Measurements from ENCODE around the gene HAGH. TPM values are rescaled to one million over a fixed set of nuclear protein-coding genes. Genes with fewer than 3 reads are reported as not detected.
A peak's percentile ranks its signal among the peaks of the same experiment; 100 is the strongest.

HAGH gene
- total and polyA plus RNA-seq, 9 of the 15 experiments (the other 6 are each of a cell fraction or from before 2014, with no cell fraction given) = 0.46 to 35.1 (median 16.8) TPM

DNA sequence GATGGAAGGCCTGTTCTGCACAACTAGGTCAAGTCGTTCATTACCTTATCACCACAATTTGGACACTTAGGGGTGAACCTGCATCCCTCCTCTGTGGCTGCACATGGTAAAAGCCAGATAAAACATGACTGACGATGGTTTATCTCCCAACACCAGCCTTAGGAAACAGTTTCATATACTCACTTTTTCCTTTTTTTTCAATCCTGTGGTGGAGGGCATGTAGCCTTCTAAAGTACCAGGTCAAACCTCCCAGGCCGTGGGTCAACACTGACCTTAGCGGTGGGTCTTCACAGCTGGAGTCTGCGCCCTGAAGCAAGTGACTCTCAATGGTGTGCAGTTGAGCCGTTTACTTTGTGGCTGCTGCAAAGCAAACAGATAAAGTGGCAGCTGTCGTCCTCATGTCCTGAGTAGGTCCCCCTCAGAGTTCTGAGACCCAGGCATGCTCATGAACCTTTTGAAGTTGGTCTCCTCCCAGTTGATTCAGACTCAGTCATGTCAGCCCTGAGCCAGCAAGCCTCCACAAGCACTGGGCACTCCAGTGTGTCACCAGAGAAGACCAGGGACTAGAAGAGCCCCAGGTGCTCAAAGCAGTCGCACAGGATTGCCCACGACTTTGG is 6.3 kb upstream of the HAGH start (continued):
- TF ChIP-seq ZNF644 (tag; IDR thresholded peaks at IDR 0.05; ENCODE audit: low read depth) (0 out of 2 replicates have a peak, but pooled peaks have one; percentile 75), TRIM28 (IDR thresholded peaks at IDR 0.05) (no peak), TCF7 (IDR thresholded peaks at IDR 0.05; ENCODE audit: borderline replicate concordance) (peak; percentile 62; the same call in 1 of the 2 replicates), MED1 (CRISPR knock-in tag; IDR thresholded peaks at IDR 0.05; ENCODE audit: borderline replicate concordance) (no peak), NR2C1 (IDR thresholded peaks at IDR 0.05) (peak; percentile 80), NR2C1 (tag; IDR thresholded peaks at IDR 0.05) (peak; percentile 76), MXI1 (IDR thresholded peaks at IDR 0.05; ENCODE audit: low read depth, low read length) (0 out of 2 replicates have a peak, but pooled peaks have one; percentile 28), ZNF76 (CRISPR knock-in tag; IDR thresholded peaks at IDR 0.05; ENCODE audit: borderline replicate concordance) (no peak), MTA2 (IDR thresholded peaks at IDR 0.05; ENCODE audit: low read depth) (peak; percentile 96)
- TF ChIP-seq, protein P1, sequence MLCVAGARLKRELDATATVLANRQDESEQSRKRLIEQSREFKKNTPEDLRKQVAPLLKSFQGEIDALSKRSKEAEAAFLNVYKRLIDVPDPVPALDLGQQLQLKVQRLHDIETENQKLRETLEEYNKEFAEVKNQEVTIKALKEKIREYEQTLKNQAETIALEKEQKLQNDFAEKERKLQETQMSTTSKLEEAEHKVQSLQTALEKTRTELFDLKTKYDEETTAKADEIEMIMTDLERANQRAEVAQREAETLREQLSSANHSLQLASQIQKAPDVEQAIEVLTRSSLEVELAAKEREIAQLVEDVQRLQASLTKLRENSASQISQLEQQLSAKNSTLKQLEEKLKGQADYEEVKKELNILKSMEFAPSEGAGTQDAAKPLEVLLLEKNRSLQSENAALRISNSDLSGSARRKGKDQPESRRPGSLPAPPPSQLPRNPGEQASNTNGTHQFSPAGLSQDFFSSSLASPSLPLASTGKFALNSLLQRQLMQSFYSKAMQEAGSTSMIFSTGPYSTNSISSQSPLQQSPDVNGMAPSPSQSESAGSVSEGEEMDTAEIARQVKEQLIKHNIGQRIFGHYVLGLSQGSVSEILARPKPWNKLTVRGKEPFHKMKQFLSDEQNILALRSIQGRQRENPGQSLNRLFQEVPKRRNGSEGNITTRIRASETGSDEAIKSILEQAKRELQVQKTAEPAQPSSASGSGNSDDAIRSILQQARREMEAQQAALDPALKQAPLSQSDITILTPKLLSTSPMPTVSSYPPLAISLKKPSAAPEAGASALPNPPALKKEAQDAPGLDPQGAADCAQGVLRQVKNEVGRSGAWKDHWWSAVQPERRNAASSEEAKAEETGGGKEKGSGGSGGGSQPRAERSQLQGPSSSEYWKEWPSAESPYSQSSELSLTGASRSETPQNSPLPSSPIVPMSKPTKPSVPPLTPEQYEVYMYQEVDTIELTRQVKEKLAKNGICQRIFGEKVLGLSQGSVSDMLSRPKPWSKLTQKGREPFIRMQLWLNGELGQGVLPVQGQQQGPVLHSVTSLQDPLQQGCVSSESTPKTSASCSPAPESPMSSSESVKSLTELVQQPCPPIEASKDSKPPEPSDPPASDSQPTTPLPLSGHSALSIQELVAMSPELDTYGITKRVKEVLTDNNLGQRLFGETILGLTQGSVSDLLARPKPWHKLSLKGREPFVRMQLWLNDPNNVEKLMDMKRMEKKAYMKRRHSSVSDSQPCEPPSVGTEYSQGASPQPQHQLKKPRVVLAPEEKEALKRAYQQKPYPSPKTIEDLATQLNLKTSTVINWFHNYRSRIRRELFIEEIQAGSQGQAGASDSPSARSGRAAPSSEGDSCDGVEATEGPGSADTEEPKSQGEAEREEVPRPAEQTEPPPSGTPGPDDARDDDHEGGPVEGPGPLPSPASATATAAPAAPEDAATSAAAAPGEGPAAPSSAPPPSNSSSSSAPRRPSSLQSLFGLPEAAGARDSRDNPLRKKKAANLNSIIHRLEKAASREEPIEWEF (CRISPR knock-in tag; IDR thresholded peaks at IDR 0.05) = no peak
- TF ChIP-seq, protein P2, sequence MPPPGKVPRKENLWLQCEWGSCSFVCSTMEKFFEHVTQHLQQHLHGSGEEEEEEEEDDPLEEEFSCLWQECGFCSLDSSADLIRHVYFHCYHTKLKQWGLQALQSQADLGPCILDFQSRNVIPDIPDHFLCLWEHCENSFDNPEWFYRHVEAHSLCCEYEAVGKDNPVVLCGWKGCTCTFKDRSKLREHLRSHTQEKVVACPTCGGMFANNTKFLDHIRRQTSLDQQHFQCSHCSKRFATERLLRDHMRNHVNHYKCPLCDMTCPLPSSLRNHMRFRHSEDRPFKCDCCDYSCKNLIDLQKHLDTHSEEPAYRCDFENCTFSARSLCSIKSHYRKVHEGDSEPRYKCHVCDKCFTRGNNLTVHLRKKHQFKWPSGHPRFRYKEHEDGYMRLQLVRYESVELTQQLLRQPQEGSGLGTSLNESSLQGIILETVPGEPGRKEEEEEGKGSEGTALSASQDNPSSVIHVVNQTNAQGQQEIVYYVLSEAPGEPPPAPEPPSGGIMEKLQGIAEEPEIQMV (tag; conservative IDR thresholded peaks at IDR 0.05; ENCODE audit: low read depth) = 0 out of 2 replicates have a peak, but pooled peaks have one; percentile 6
- TF ChIP-seq, protein P3, sequence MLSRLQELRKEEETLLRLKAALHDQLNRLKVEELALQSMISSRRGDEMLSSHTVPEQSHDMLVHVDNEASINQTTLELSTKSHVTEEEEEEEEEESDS (CRISPR knock-in tag; IDR thresholded peaks at IDR 0.05) = no peak
- TF ChIP-seq, protein P4, sequence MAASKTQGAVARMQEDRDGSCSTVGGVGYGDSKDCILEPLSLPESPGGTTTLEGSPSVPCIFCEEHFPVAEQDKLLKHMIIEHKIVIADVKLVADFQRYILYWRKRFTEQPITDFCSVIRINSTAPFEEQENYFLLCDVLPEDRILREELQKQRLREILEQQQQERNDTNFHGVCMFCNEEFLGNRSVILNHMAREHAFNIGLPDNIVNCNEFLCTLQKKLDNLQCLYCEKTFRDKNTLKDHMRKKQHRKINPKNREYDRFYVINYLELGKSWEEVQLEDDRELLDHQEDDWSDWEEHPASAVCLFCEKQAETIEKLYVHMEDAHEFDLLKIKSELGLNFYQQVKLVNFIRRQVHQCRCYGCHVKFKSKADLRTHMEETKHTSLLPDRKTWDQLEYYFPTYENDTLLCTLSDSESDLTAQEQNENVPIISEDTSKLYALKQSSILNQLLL (CRISPR knock-in tag; IDR thresholded peaks at IDR 0.05; ENCODE audit: borderline replicate concordance) = no peak

Measured in K562 (cell line).